Head of caudate nucleus (tissue), 42 donors: ENCODE measurements around the gene RPS3.

Experiments used
- DNase-seq, 42 donors: peaks; one replicate each; pipeline versions ENCODE4 v3.0.0 to v3.0.0-alpha.2; 2020 to 2021; ENCODE audit warnings: mixed read lengths in 7 of 42
- intact Hi-C: fragments of 100-400 bp; cut with DNase I; formaldehyde crosslinking; loops from one replicate; pipeline ENCODE4 v1.15.0; 2022

The RPS3 gene

DNA sequence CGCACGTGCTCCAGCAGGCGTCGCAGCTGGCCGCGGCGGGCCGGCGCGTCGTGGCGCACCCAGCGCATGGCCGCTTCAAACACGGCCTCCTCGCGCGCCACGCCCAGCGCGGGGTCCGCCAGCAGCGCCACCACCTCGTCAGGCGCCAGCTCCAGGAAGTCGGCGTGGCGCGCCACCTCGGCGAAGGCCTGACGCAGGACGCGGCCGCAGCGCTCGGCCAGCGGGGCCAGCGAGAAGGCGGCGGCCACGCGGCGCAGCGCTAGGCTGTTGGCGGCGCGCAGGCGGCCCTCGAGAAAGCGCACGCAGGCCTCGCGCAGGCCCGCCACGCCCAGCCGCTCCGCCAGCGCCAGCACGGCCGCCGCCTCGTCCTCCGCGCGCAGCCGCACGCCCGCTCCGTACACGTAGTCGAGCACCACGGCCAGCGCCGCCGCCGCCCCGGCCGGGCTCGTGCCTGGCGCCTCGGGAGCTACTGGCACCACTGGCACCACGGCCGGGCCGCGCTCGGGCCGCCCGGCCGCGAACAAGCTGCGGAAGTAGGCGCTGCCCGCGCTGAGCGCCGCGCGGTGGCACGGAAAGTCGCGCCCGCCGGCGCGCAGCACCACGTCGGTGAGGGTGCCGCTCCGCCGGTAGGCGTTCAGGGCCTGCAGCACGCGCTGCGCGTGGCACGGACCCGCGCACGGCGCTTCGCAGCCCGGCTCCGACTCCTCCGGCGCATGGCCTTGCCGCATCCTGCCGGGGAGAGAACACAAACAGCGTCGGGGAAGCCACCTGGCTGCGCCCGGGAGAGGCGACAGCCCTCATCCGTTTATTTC lies 30.8 kb downstream of the RPS3 start:
- DNase-seq = peak in 41 of 42 donors; percentile 29 to 85 (median 70)
- intact Hi-C loops = no loop called here

DNA sequence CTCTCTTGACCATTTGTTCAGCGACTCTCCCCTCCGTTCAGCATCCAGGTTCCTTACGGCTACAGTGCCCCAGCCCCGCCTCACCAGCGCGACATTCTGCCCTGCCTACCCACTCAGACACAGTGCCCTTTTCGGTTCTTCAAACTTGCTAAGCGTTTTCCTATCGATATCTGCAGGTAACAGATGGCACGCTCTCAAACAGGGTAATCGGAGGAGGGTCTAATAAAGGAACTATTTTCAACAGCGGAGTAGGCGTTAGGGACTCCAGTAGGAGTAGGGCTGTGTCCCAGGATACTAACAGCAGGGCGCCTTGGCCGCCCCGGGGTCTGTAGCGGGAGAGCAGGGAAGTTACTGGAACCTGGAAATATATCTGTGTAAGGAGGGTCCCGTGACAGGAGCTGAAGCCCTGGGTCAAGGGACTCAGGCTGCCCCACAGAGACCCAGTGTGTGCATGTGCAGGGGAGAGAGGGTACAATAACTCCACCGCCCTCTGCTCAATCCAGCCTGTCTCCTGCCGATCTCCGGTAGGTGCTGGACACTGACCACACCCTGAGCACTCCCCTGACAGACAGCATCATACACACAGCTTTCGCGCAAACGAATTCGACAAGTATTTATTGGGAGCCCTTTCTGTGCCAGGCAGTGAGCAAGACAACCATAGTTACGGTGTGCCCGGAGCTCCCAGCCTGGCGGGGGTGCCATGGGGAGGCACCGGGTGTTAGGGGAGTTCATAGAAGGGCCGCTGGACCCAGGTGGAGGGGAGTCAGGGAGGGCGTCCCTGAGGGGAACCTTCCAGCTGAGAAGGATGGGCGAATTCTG lies 31.6 kb downstream of the RPS3 start:
- intact Hi-C loops = no loop called here
- DNase-seq = peak in 1 of 42 donors; percentile 23

DNA sequence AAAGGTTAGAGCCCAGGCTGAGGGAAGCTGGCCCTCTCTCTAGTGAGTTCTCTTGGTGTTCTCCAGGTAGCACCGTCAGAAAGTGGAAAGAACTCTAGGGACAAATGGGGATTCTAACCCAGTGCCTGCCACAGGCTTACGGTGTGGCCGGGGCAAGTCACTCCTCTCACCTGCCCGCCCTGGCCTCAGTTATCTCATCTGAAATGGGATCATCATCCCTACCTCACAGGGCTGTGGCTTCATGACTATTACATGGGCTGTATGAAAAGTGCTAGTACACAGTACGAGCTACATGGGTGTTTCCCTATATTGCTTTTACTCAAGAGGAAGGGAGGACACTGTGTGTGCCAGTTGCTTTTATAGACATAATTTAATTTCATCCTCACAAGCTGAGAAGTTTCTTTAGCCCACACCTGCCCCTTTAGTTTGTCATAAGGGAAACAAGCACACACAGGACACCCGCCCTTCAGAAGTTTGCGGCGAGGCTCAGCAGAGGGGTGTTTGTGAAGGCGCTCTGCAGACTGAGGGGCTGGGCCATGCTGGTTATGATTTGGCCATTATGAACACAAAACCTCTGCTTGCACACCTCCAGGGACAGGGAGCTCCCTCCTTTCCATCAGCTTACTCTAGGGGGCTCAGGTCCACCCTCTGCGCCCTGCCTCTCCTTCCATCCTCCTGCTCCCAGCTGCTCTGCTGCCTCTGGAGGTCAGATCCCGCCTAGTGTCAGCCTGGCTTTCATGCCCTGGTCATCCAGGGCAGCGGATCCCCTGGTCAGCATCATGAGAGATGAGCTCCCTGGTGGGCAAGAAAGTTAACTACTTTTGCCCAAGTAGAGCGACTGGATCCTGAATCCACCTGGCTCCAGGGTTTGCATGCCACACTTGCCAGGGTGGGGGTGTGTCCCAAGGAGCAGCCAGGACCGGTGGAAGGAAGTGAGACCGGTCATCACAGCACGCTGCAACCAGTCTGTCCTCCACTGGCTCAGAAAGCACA lies 32.5 kb downstream of the RPS3 start:
- intact Hi-C loops = no loop called here
- peak in 2 of 42 donors; percentile 17 to 55 for DNase-seq

DNA sequence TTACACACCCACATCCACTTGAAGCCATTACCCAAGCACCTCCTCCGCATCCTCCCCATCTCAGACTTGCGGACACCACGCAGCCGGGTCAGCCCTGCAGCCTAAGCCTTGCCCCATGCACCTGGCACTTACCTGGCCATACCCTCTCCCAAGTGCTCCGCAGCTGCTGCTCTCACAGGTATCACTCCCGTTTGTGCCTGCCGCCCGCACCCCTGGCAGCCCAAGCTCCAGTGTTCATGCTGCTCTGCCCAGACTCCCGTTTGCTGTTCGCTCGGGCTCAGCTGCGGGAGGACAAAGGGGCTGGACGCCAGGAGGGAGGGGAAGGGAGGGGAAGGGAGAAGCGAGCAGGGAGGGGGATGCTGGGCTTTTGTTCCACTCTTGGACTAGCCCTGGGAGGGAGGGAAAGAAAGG lies 33.6 kb downstream of the RPS3 start, which contains the start of gene KLHL35:
TSS of gene KLHL35 (minus strand) at position 293 of the 411 bp plus-strand sequence. CDS start 2,574 bp downstream, outside the sequence.
- intact Hi-C loops = no loop called here
- peak in 40 of 42 donors; percentile 32 to 83 (median 60) for DNase-seq

DNA sequence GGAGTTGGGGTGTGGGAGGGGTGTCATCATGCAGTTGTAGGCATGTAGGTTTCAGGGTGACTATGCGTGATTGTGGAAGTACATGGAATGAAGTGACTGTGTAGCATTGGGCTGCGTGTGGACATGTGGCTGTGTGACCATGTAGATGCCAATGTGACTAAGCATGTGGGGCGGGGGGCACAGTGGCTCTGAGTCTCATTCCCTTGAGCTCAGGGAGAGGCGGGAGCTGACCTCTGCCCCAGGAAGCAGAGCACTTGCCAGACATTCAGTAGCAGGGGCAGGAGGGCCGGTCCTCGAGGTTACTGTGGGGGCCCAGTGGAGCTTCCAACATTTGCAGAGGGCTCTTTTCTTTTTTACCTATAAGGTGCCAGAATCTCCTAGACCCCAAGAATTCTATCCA lies 34.1 kb downstream of the RPS3 start:
- DNase-seq = no peak
- intact Hi-C loops = no loop called here

DNA sequence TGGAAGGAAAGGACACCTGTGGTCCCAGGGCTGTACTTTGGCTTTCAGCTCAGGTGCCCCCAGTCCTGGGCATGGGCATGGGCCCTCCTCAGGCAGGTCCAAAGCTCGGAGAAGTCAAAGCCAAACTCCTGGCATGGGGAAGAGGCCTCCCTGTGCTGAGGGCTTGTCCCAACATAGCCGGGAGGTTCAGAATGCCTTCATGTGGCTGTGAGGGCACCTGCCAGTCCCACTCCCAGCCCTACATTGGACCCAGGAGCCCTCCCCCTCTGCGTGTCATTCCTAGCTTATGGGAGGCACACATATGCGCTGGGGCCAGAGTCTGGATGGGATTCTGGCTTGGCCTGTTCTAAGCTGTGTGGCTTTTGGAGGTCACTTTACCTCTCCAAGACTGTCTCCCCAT lies 34.7 kb downstream of the RPS3 start:
- DNase-seq = no peak
- intact Hi-C loops = no loop called here

DNA sequence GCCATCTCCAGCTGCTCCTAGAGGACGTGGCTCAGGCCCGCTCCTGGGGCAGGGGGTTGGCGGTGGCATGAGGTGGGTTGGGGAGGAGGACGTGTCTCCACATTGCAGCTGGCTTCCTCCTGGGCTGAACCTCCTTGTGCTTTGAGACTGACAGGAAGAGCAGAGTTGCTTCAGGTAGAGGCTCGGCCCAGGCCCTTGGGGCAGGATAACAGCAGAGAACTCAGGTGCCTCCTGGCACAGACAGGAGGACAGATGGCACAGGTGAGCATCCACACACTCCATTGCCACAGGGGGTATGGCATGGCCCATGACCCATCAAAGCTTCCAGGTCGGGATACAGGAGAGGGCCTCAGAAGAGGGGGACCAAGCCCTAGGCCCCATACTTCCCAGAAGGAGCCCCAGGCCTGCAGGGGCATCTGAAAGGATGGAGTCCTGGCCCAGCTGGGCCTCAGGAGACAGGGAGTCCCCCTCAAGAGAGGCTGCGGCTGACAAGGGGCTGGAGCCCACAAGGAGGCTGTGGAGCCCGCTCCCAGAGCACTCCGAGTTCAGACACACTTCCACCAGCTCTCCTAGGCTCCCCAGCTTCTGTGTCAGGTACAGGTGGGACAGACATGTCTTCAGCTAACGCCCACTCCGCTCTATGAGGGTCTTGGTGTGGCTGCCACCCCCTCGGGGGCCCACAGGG lies 35.7 kb downstream of the RPS3 start:
- no peak for DNase-seq
- intact Hi-C loops = no loop called here

DNA sequence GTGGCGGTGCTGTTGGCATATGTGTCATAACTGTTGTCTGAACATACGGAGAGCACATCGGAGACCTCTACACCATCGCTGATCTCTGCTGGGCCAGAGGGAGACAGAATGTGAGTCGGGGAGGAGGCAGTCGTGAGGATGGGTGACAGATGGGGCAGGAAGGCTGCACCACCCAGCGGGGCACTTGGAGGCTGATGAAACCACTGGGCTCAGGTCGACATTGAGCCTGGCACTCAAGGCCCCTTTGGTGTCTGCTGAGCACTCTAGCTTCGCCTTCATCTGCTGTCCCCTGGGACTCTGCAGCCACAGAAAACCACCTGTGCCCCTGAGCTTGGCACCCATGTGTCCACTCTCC lies 36.2 kb downstream of the RPS3 start:
- intact Hi-C loops = no loop called here
- no peak for DNase-seq

DNA sequence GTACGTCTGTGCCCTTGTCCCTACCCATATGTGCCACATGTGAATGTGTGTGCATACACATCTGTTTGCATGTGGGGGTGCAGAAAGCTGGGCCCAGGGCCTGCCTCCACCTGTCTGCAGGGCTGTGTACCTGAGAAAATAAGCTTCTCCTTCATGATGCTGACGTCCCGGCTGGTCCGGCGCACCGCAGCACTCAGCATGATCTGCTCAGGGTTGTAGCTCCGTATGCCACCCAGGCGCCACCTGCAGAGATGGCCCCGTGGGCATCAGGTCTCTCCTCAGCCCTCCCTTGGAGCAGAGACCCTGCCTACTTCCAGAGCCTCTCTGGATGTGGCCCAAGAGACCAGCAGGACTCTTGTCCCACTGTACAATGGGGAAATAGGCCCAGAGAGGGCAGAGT lies 37.5 kb downstream of the RPS3 start:
- intact Hi-C loops = no loop called here
- DNase-seq = no peak

DNA sequence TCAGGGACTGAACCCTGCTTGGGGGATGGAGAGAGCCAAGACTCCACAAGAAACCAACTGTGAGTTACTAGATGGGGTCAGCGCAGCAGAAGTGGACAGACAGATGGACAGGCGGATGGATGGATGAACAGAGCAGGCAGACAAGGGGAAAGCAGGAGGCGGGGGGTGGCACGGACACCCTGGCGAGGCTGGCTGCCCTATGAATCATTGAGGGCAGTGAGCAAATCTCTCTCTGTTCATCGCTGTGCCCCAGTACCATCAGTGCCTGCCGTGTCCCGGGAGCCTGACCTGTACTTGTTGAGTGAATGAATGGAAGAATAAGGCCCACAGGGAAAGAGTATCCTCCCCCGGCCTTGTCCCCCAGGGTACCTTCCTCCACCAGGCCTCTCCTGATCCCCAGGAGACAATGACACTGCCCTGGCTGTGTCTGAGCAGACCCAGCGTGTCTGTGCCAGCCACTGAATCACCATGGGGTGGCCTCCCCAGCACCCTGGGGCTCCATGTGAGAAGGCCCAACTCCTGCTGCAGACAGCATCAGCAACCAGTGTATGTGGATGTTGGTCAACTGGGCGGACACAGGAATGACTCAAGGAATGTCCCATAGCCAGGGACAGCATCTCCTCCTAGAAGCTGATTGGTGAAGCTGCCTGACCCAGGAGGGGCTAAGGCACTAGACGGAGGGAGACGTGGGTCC lies 38.8 kb downstream of the RPS3 start:
- no peak for DNase-seq
- intact Hi-C loops = no loop called here

DNA sequence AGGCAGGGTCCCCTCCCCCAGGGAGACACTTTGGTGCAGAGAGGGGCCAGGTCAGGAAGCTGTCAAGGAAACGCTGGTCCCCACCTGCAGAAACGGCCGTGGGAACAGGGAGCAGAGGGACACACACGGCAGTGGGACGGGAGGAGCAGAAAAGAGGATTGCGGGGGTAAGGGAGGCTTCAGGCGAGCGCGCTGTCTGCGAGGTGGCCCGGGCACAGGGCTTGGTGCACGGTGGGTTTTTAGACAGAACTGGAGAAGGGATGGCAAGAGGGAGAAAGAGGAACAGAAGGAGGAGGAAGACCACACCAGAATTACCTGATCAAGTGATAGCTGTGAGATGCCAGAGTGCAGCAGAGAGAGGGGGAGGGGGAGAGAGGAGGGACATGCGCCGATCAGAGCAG lies 39.7 kb downstream of the RPS3 start:
- no peak for DNase-seq
- intact Hi-C loops = no loop called here

DNA sequence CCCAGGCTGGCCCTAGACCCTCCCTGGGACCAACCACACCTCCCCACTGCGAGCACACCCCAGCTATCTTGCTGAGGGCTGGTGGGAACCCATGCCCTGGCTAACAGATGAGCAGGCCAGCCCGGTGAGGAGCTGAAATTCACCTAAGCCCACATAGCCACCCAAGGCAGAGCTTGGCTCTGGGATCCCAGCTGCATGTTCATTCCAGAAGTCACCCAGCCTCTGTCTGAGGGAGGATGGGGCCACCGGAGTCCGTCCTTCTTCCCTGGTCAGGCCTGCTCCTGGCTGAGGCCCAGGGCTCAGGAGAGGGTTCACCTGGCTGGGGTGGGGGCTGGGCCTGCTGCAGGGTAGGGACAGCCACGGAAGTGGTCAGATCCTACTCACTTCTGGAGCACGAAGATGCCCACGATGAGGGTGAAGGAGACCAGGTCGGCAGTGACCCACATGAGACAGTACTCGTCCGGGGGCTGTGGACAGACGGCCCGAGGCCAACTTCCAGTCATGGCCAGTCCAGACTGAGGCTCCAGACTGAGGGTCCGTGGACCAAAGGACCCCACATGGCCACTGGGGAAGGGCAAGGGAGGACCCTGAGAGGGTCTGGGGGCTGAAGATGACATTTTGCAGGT lies 40.3 kb downstream of the RPS3 start:
- intact Hi-C loops = no loop called here
- DNase-seq = no peak

DNA sequence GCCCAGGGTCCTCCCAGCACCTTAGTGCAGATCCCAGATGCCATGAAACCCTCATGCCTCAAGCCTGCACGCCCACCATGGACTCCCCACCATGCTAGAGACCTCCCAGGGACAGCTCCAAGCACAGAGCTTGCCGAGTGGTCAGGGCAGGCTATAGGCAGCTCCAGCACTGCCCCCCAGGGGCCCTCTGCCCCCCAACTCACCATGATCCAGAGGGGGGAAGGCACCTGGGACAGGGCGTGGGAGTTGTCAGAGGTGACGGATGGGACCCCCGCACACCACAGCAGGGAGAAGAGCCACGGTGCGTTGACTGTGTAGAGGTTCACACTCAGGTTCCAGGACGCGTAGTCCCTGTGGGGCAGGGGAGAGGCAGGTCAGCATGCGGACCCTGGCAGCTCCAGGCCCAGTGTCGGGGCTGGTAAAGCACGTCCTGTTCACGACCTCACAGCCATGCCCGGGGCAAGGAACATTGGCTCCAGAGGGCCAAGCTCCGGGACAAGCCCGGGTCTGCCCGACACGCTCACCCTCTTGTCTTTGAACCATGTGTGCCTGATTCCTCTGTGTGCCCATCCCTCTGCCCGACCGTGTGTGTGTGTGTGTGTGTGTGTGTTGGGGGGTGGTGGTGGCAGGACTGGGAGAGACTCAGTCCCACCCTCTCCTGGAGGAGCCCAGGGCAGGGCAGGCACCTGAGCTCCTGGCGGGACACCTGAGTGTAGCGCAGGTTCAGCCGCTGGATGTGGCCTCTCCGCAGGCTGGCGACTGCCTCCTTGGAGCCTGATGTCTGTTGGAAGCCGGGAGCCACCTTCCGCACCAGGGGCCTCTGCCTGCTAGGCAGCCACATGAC lies 41.9 kb downstream of the RPS3 start:
- intact Hi-C loops = no loop called here
- DNase-seq = no peak

DNA sequence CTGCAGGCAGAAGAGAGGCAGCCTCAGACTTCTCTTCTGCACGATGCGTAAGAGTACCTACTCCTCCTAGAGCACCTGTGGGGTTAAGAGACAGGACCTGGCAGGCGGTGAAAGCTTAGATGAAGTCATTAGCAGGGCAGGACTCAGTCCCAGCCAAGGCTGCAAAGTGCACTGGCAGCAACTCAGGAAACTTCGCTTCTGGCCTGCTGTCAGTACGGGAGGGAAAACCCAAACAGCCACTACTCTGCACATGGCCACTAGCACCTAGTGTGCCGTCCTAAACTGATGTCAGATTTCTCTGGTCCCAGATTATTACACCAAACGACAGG lies 42.5 kb downstream of the RPS3 start:
- intact Hi-C loops = no loop called here
- no peak for DNase-seq

DNA sequence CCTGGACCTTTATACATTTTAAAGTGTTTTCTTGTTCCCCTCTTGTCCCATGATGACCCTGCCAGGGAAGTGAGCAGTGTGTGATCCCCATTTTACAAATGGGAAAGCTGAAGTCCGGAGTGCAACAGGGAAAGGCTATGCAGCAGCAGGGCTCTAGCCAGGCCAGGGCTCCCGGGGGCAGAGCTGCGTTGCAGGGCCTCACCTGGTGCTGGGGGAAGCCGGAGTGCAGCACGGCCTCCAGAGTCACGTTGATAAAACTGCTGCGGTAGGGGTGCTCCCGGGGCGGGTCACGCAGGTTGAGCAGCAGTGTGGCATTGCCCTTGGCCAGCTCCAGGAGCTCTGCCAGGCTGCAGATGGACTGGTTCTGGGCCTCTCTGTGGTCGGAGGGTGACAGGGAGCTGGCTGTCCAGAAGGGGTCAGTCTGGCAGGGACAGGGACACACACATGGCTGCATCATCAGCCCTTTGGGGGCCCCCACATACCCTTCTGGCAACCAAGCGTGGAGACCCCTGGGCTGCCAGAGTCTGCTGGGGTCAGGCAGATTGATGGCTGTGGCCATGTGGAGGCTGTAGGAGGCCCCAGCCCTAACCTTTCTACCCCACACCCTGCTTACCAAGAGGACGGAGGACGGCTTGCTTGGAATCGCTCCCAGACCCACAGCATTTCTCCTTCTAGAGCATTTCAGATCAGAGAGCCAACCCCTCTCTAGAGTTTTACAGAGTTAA lies 43.0 kb downstream of the RPS3 start:
- intact Hi-C loops = no loop called here
- no peak for DNase-seq

DNA sequence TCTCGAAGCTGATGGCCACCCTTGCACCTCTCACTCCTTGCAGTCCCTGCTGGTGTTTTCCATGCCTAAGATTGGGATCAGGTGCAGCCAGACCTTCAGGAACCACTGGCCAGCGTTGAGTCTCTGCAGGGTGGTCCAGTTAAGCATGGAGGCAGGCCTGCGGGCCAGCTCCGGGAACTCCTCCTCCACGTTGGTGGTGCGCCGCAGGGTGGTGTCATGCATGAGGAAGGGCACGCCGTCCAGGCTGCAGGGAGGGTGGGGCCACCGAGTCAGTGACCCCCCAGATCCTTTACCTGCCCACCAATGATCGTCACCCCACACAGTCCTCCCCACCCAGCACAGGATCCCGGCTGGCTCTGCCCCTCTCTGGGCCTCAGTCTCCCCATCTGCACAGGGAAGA lies 43.7 kb downstream of the RPS3 start:
- DNase-seq = no peak
- intact Hi-C loops = no loop called here
